ENCODE measurements around the gene SASH1. TPM values are rescaled to one million over a fixed set of nuclear protein-coding genes. Genes with fewer than 3 reads are reported as not detected.
"Not testable (repeated sequence)": the region's sequence is repeated elsewhere in the genome, so short reads cannot be mapped to it uniquely, and the experiment has no call there.

Gene SASH1
- total RNA-seq, 1 experiment from 2014 or later: 11.5 TPM

GRCh38 chr6:148580442-148580841, 237.8 kb downstream of the SASH1 start:
- peak; percentile 49 for DNase-seq (ENCODE audit: low read depth)

- no peak for DNase-seq (ENCODE audit: low read depth)
Measured at GRCh38 chr6:148583631-148584030, 241.0 kb downstream of the SASH1 start.

DNA sequence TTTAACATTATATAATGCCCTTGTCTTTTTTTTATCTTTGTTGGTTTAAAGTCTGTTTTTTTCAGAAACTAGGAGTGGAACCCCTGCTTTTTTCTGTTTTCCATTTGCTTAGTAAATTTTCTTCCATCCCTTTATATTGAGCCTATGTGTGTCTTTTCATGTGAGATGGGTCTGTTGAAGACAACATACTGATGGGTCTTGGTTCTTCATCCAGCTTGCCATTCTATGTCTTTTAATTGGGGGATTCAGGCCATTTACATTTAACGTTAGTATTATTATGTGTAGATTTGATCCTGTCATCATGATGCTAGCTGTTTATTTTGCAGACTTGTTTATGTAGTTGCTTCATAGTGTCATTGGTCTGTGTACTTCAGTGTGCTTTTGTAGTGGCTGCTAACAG, 243.0 kb downstream of the SASH1 start:
- not testable (repeated sequence) for DNase-seq (ENCODE audit: low read depth)

DNA sequence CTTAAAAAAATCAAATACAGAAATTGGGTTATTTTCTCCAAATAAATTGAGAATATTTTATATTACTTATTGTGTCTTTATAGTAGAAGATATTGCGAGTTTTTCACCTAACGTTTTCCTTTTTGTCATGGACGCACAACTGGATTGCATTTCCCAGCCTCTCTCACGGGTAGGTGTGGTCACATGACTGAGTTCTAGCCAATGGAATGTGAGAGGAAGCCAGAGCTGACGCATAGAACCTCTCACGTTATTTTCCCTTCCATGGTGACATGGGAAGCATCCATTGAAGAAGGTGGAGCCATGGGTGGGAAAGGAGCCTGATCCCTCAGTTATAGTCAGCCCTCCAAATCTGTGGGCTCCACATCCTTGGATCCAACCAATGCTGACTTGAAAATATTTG, 248.2 kb downstream of the SASH1 start:
- DNase-seq (ENCODE audit: low read depth): peak; percentile 64

DNA sequence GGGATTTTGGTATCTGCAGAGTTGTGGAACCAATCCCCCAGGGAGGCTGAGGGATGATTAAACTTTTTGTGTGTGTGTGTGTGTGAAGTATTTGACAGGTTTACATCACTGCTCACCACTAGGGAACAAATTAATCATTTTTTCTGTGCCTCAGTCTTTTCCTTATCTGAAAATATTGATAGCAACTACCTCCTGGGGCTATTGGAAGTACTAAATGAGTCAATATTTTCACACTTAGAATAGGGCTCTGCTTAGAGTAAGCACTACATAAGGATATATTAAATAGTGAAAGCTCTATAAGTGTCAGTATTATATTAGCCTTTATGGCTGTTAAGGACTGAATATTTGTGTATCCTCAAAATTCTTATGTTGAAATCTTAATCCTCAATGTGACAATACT, 249.0 kb downstream of the SASH1 start:
- DNase-seq (ENCODE audit: low read depth): no peak

- DNase-seq (ENCODE audit: low read depth): peak; percentile 38
Measured at GRCh38 chr6:148593130-148593812, 250.6 kb downstream of the SASH1 start.

DNA sequence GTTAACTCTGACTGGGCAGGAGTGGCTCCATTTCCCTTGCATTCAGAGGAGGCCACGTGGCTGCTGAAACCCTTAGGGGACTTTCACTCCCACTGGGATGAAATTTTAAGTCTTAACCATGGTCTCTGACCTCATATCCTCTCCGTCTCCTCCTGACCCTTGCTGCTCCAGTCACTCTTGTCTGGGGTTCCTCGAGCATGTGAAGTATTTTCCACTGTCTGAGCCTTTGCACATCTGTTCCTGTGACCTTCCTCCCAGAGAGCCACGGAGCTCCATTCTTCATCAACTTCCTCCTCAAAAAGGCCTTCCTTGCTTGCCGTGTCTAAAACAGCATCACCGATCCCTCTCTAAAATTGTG, 251.2 kb downstream of the SASH1 start:
- DNase-seq (ENCODE audit: low read depth): no peak

DNA sequence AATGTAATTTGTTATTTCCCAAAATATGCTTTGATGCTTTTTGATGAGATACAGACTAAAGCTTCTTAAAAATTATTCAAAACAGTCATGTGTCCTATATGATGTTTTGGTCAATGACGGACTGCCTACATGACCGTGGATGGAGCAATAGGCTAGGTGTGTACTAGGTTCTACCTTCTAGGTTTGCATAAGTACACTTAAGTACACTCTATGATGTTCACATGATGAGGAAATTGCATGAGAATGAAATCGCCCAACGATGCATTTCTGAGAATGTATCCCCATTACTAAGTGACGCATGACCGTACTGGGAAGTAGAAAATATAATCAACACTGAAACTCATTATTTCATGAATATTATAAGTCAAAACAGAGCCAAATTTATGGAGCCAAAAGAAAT, 252.9 kb downstream of the SASH1 start:
- DNase-seq (ENCODE audit: low read depth): no peak

DNA sequence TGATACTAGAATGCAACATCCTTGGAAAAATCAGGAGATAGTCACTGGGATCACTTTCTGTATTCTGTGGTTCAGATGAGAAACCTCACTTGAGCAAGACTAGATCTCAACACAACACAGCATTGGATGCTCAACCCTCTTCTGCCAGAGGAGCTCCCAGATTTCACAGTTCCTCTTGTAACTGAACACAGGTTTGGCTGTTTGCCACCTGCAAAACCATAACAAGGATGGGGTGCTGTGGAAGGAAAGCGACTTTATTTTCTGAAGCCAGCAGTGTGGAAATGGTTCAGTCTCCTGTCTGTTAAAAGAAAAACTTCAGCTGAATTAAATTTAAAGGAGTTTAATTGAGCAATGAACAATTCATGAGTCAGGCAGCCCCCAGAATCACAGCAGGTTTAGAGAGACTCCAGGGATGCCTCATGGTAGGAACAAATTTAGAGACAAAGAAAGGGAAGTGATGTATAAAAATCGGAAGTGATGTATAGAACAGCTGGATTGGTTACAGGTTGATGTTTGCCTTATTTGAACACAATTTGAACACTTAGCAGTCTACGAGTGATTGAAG, 254.3 kb downstream of the SASH1 start:
- DNase-seq (ENCODE audit: low read depth): no peak

DNA sequence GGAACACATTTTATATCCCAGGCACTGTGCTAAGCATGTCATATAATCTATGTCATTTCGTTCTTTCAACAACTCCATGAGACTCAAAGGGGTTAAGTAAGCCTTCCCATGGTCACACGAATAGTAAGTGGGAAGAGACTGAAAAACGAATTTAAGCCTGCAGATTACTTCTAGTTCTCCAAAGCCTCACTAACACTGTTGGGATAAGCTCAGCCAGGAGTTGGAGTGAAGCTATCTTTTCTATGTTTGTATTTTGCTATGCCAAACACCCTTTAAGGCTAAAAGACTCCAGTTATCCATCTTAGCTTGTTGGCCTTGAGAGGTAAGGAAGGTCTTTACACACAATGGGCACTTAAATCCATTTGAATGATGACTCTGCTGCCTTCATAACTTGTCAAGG, 256.1 kb downstream of the SASH1 start:
- no peak for DNase-seq (ENCODE audit: low read depth)

DNA sequence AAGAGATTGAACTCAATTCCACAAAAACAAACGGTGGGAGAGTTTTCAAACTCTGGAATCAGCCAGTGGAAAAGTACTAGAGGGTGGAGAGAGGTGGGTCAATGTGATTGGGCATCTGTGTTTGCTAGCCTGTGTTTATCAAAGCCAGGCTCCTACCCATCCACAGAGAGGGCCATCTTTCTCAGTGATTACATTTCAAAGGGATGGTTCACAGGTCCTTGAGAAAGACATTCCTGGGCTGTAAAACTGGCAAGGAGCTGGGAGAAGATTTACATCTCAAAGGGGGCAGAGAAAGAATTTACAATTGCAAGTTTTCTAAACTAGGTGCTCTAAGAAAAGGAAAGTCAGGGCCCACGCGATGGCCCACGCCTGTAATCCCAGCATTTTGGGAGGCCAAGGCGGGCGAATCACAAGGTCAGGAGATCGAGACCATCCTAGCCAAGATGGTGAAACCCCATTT, 257.4 kb downstream of the SASH1 start:
- peak; percentile 8 for DNase-seq (ENCODE audit: low read depth)
